Smooth muscle cell (in vitro differentiated cells): ENCODE measurements around the gene MBNL1. TPM values are rescaled to one million over a fixed set of nuclear protein-coding genes. Genes with fewer than 3 reads are reported as not detected.

ENCODE experiments used
- DNase-seq: peaks from one replicate; lab custom pipeline; 2025; ENCODE audit not compliant: unreplicated experiment; lab: John Stamatoyannopoulos, UW
- H2AFZ ChIP-seq: fragments of 200-600 bp; sonication (generic); 2 replicates; pipeline ENCODE4 v1.6.0; 2016; ENCODE audit warnings: antibody characterized with exemption, low read depth, mild to moderate bottlenecking
- H3F3A ChIP-seq: fragments of 200-600 bp; sonication (generic); 2 replicates; pipeline ENCODE4 v1.6.0; 2017; ENCODE audit warnings: antibody characterized with exemption, low read depth
- H3K27ac ChIP-seq: fragments of 200-600 bp; sonication (generic); 2 replicates; pipeline ENCODE4 v1.5.1; 2016; ENCODE audit warnings: low read depth, mild to moderate bottlenecking
- H3K27me3 ChIP-seq: fragments of 200-600 bp; sonication (generic); 2 replicates; pipeline ENCODE4 v1.6.1; 2016; ENCODE audit warnings: low read depth, mild to moderate bottlenecking
- H3K36me3 ChIP-seq: fragments of 200-600 bp; sonication (generic); 2 replicates; pipeline ENCODE4 v1.5.1; 2016; ENCODE audit warnings: low read depth
- H3K4me1 ChIP-seq: fragments of 200-600 bp; sonication (generic); 2 replicates; pipeline ENCODE4 v1.5.1; 2016; ENCODE audit warnings: low read depth
- H3K4me2 ChIP-seq: fragments of 200-600 bp; sonication (generic); 2 replicates; pipeline ENCODE4 v1.6.0; 2016; ENCODE audit warnings: mild to moderate bottlenecking
- H3K4me3 ChIP-seq: fragments of 200-600 bp; sonication (generic); 2 replicates; pipeline ENCODE4 v1.5.1; 2016; ENCODE audit warnings: mild to moderate bottlenecking
- H3K79me2 ChIP-seq: fragments of 200-600 bp; sonication (generic); 2 replicates; pipeline ENCODE4 v1.6.0; 2016; ENCODE audit warnings: low read depth, mild to moderate bottlenecking
- H3K9ac ChIP-seq: fragments of 200-600 bp; sonication (generic); 2 replicates; pipeline ENCODE4 v1.6.0; 2016; ENCODE audit warnings: low read depth
- H3K9me3 ChIP-seq: fragments of 200-600 bp; sonication (generic); replicated peaks from 2 replicates; pipeline ENCODE4 v1.5.1; 2016; ENCODE audit warnings: low read depth
- H4K20me1 ChIP-seq: fragments of 200-600 bp; sonication (generic); 2 replicates; pipeline ENCODE4 v1.6.0; 2016; ENCODE audit warnings: low read depth
- WGBS: methylation state at CpG from one replicate; pipeline ENCODE4 v1.1.7; 2016; ENCODE audit warnings: low lambda C conversion rate; 5-methylcytosine and 5-hydroxymethylcytosine counted together
- polyA plus RNA-seq: library from polyadenylated mRNA; unstranded; fragments of >200 nt; fragmentation: Nextera tagmentation; extraction: Ambion mirVana; gene quantifications from 2 replicates; pipeline ENCODE4 v1.2.1, GENCODE V29; 2016
- total RNA-seq: library from RNA; depleted of rRNA; stranded (reverse); fragments of >200 nt; gene quantifications from 2 replicates; pipeline ENCODE4 v1.2.3, GENCODE V29; 2014
- TF ChIP-seq, protein P1 (sequence below): fragments of 200-600 bp; sonication (generic); IDR thresholded peaks from 2 replicates; pipeline ENCODE4 v1.5.1; 2017; ENCODE audit warnings: borderline replicate concordance, mild to moderate bottlenecking, antibody characterized with exemption; ENCODE audit not compliant: insufficient read depth, poor library complexity, severe bottlenecking

Gene MBNL1
- total and polyA plus RNA-seq, 2 experiments from 2014 or later, result 19.5 to 128 TPM

DNA sequence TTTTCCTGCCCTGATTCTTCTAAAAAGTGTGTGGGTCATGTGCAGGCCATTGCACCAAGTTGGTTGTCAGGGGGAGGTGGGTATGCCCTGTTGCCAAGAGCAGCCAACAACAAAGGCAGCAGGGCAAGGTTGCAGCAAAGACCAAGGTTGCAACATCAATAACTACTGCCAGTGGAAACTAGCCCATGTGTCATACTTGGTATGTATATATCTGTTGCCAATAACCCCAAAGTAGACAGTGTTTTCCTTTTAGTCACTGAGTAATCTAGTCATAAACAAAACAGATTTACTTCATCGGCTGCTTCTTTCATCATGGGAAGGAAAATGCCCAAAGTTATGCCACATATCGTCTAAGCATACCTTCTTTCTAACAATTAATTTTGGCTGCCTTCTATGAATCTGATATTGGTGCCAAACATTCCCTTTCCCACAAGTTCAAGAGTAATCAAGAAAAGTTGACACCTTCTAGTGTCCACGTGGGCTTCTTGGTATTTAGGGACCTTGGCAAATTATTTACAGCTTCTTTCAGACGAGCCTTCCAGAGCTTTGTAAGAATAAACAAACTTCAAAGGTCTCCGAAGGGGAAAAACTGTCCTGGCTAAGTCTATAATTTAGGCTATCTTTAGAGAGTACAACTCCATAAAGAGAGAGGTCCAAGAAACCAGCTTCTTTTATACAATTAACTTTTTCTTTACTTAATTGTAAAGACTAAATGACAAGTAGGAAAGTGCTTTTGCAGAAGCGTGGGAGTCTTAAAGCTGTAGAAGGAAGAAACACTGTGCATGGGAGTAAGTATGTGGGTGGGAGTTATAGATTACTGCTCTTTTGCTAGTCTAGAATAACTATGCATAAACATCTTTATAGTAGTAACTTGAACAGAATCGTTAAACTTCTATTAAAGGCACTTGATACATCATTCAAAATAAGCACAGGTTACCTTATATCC lies 10.0 kb upstream of the MBNL1 start:
- H3K4me3 ChIP-seq, result peak overlapping the region; percentile 14

DNA sequence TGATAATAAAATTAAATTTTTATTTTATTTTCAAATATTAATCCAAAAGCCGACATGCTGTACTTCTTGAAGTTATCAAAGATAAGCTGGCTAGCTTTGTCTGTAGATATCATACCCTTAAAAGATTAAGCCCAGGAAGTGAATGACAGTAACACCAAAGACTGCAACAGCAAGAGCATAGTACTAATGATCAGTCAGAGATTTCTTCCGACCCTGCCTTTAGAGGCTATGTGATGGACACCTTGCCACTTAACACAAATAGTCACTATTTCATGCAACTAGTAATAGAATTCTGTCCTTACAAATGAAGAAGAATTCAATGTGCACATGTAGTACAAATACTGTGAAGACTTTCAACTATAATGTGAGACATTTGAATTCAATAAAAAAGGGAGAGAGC lies 9.3 kb upstream of the MBNL1 start:
- Histone ChIP-seq H2AFZ (no peak overlapping the region), H3K27ac (peak overlapping the region; percentile 96)
- WGBS, result 31% methylated on average over 2 of the region's 2 CpGs

More for the DNA sequence above, 10.0 kb upstream of the MBNL1 start:
- H3K79me2 ChIP-seq, result no peaks in the 10 kb centered on the region
- H2AFZ ChIP-seq, result peak overlapping the region; percentile 17
- DNase-seq, result no peak
- peaks cover 26% of the 10 kb centered on the region for H3K4me1 ChIP-seq
- peaks cover 5% of the 10 kb centered on the region for H3F3A ChIP-seq
- WGBS, result 14% methylated on average over 7 of the region's 7 CpGs
- peak overlapping the region; percentile 71 for H3K4me2 ChIP-seq
- TF ChIP-seq, protein P1, sequence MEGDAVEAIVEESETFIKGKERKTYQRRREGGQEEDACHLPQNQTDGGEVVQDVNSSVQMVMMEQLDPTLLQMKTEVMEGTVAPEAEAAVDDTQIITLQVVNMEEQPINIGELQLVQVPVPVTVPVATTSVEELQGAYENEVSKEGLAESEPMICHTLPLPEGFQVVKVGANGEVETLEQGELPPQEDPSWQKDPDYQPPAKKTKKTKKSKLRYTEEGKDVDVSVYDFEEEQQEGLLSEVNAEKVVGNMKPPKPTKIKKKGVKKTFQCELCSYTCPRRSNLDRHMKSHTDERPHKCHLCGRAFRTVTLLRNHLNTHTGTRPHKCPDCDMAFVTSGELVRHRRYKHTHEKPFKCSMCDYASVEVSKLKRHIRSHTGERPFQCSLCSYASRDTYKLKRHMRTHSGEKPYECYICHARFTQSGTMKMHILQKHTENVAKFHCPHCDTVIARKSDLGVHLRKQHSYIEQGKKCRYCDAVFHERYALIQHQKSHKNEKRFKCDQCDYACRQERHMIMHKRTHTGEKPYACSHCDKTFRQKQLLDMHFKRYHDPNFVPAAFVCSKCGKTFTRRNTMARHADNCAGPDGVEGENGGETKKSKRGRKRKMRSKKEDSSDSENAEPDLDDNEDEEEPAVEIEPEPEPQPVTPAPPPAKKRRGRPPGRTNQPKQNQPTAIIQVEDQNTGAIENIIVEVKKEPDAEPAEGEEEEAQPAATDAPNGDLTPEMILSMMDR, result no peak
- H3K27ac ChIP-seq, result peak overlapping the region; percentile 96
- peak overlapping the region; percentile 82 for H3K9ac ChIP-seq
- no peaks in the 10 kb centered on the region for H3K9me3 ChIP-seq
- no peaks in the 10 kb centered on the region for H4K20me1 ChIP-seq
- H3K36me3 ChIP-seq, result no peaks in the 10 kb centered on the region
- H3K27me3 ChIP-seq, result no peaks in the 10 kb centered on the region

DNA sequence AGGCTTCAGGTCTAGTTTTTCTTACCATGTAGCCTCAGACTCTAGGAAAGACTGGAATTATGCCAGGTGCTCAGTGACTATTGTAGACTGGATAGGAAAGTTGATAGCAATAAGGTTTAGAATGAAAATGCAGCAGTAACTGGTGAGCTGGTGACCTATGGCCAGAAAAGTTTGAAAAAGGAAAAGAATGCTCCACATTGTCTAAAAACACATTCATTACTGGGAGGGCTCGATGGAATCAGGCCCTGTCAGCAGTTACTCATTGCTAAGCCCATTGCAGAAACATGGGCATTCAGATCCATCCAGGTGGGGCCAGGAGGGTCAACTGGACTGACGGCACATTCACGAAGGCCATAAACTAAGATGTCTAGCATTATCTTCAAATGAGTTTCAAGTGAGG lies 8.7 kb upstream of the MBNL1 start:
- Histone ChIP-seq H3K4me3 (no peak overlapping the region), H3K4me1 (peaks cover 26% of the 10 kb centered on the region), H3K4me2 (peak overlapping the region; percentile 71), H3K36me3 (no peaks in the 10 kb centered on the region), H2AFZ (no peak overlapping the region), H3F3A (peaks cover 5% of the 10 kb centered on the region), H3K79me2 (no peaks in the 10 kb centered on the region), H3K9ac (no peak overlapping the region), H4K20me1 (no peaks in the 10 kb centered on the region), H3K27ac (peak overlapping the region; percentile 96), H3K9me3 (no peaks in the 10 kb centered on the region), H3K27me3 (no peaks in the 10 kb centered on the region)
- 76% methylated on average over 3 of the region's 3 CpGs for WGBS
- no peak for DNase-seq
- TF ChIP-seq, protein P1, result no peak

More for the DNA sequence above, 9.3 kb upstream of the MBNL1 start:
- H3K9ac ChIP-seq, result peak overlapping the region; percentile 82
- H3K4me1 ChIP-seq, result peaks cover 26% of the 10 kb centered on the region
- no peak overlapping the region for H3K4me3 ChIP-seq
- DNase-seq, result no peak
- TF ChIP-seq, protein P1, result no peak
- H3K4me2 ChIP-seq, result peak overlapping the region; percentile 71
- no peaks in the 10 kb centered on the region for H4K20me1 ChIP-seq
- no peaks in the 10 kb centered on the region for H3K36me3 ChIP-seq
- no peaks in the 10 kb centered on the region for H3K79me2 ChIP-seq
- H3K9me3 ChIP-seq, result no peaks in the 10 kb centered on the region
- no peaks in the 10 kb centered on the region for H3K27me3 ChIP-seq
- H3F3A ChIP-seq, result peaks cover 5% of the 10 kb centered on the region
